Common myeloid progenitor, CD34-positive (primary cell): ENCODE results near the gene HTR3A. TPM values are rescaled to one million over a fixed set of nuclear protein-coding genes. Genes with fewer than 3 reads are reported as not detected.
"Not testable (repeated sequence)": the region's sequence is repeated elsewhere in the genome, so short reads cannot be mapped to it uniquely, and the experiment has no call there.

ENCODE experiments used
- CTCF ChIA-PET: fragments of 350-600 bp; sonication (Branson Sonifier 250); formaldehyde crosslinking; loops from one replicate; lab custom pipeline; 2021; ENCODE audit warnings: antibody characterized with exemption; lab: Charles Lee
- POLR2A ChIA-PET: fragments of 350-600 bp; sonication (Branson Sonifier 250); formaldehyde crosslinking; loops from one replicate; lab custom pipeline; 2021; ENCODE audit warnings: antibody characterized with exemption; lab: Charles Lee
- DNase-seq, 3 donors: peaks; one replicate each; pipeline versions ENCODE4 v3.0.0 to v3.0.0-alpha.2; 2013
- H3K27ac ChIP-seq, 2 experiments: 1 replicate in 1 of 2; 2 replicates in 1 of 2; pipeline ENCODE4 v1.7.0; 2013; ENCODE audit warnings: inconsistent platforms in 2 of 2, low read length in 2 of 2, mild to moderate bottlenecking in 2 of 2, low read depth in 1 of 2, moderate library complexity in 1 of 2; ENCODE audit not compliant: severe bottlenecking in 2 of 2, insufficient read depth in 1 of 2, poor library complexity in 1 of 2
- H3K27me3 ChIP-seq, 5 experiments: replicated peaks in 2 of 5; 1 replicate in 3 of 5; 2 replicates in 2 of 5; pipeline versions ENCODE4 v1.6.1 to v1.7.0; 2013; ENCODE audit warnings: low read length in 4 of 5, mild to moderate bottlenecking in 2 of 5, moderate library complexity in 2 of 5, inconsistent platforms in 1 of 5; ENCODE audit not compliant: insufficient read depth in 5 of 5, control insufficient read depth in 4 of 5
- H3K36me3 ChIP-seq, 4 experiments: 1 replicate in 2 of 4; 2 replicates in 2 of 4; pipeline versions ENCODE4 v1.6.1 to v1.7.0; 2013; ENCODE audit warnings: low read length in 3 of 4, control low read depth in 1 of 4, mild to moderate bottlenecking in 1 of 4; ENCODE audit not compliant: control insufficient read depth in 4 of 4, insufficient read depth in 4 of 4
- H3K4me1 ChIP-seq, 4 experiments: 1 replicate in 3 of 4; 2 replicates in 1 of 4; pipeline versions ENCODE4 v1.6.1 to v1.7.1; 2013; ENCODE audit warnings: low read length in 3 of 4, mild to moderate bottlenecking in 3 of 4, control low read depth in 1 of 4, inconsistent platforms in 1 of 4, moderate library complexity in 1 of 4; ENCODE audit not compliant: control insufficient read depth in 4 of 4, insufficient read depth in 4 of 4; ENCODE audit errors: control extremely low read depth in 1 of 4
- H3K4me3 ChIP-seq, 7 experiments: 1 replicate in 4 of 7; 2 replicates in 3 of 7; pipeline versions ENCODE4 v1.5.1 to v1.7.0; 2013; ENCODE audit warnings: mild to moderate bottlenecking in 7 of 7, low read length in 6 of 7, moderate library complexity in 6 of 7, inconsistent platforms in 2 of 7, low read depth in 2 of 7, control low read depth in 1 of 7; ENCODE audit not compliant: insufficient read depth in 4 of 7, control insufficient read depth in 1 of 7; ENCODE audit errors: extremely low read depth in 1 of 7
- H3K9me3 ChIP-seq, 5 experiments: 1 replicate in 4 of 5; 2 replicates in 1 of 5; pipeline versions ENCODE4 v1.6.1 to v1.7.1; 2013; ENCODE audit warnings: low read length in 4 of 5, mild to moderate bottlenecking in 2 of 5, inconsistent platforms in 1 of 5, low read depth in 1 of 5, moderate library complexity in 1 of 5; ENCODE audit not compliant: control insufficient read depth in 4 of 5, insufficient read depth in 2 of 5; ENCODE audit errors: control extremely low read depth in 1 of 5
- WGBS: methylation state at CpG from one replicate; pipeline ENCODE4 v1.1.5; 2013; ENCODE audit not compliant: insufficient coverage; 5-methylcytosine and 5-hydroxymethylcytosine counted together
- polyA plus RNA-seq: library from polyadenylated mRNA; unstranded; fragments of 120-200 nt; gene quantifications from one replicate; pipeline ENCODE4 v1.2.1, GENCODE V29; 2013

HTR3A gene
- polyA plus RNA-seq = 0.04 TPM

- H3K27me3 ChIP-seq = peaks cover 0 to 5% (median 0%) of the 10 kb centered on the region in 5 experiments
- ChIA-PET CTCF (interaction anchor here (1.1 to 1.3 kb wide), 2 partner anchors 16 to 18 kb away, joined by 3 to 4 read pairs; no protein-coding TSS in a partner anchor), POLR2A (no interaction called here)
- H3K9me3 ChIP-seq = no peaks in the 10 kb centered on the region
- H3K27ac ChIP-seq = no peak within 1 kb of the TSS
- WGBS = 96% methylated on average over 7 of the region's 12 CpGs
- peak within 1 kb of the TSS in 1 of 7 experiments; percentile 10 for H3K4me3 ChIP-seq
- peaks cover 4 to 6% (median 6%) of the 10 kb centered on the region in 4 experiments for H3K4me1 ChIP-seq
- no peaks in the 10 kb centered on the region for H3K36me3 ChIP-seq
- DNase-seq = no peak
Observed at GRCh38 chr11:113974741-113975470, at the start of gene HTR3A. TSS of gene HTR3A (plus strand) at chr11:113975108. CDS start at chr11:113975326, 218 bp downstream.

GRCh38 chr11:113926273-113927197, 48.4 kb upstream of the HTR3A start:
- Histone ChIP-seq H3K4me1 (no peaks in the 10 kb centered on the region), H3K4me3 (no peak overlapping the region), H3K27me3 (peaks cover 0 to 6% (median 0%) of the 10 kb centered on the region in 5 experiments), H3K27ac (no peak overlapping the region), H3K36me3 (no peaks in the 10 kb centered on the region), H3K9me3 (no peaks in the 10 kb centered on the region)
- CTCF ChIA-PET = no interaction called here
- POLR2A ChIA-PET = no interaction called here
- WGBS = 94% methylated on average over 8 of the region's 12 CpGs
- DNase-seq = no peak

GRCh38 chr11:113928311-113928710, 46.6 kb upstream of the HTR3A start:
- Histone ChIP-seq H3K4me1 (no peaks in the 10 kb centered on the region), H3K27me3 (peaks cover 0 to 3% (median 2%) of the 10 kb centered on the region in 5 experiments), H3K4me3 (no peak overlapping the region), H3K27ac (no peak overlapping the region), H3K9me3 (no peaks in the 10 kb centered on the region), H3K36me3 (no peaks in the 10 kb centered on the region)
- DNase-seq = no peak
- POLR2A ChIA-PET = no interaction called here
- CTCF ChIA-PET = no interaction called here
- WGBS = 63% methylated on average over 4 of the region's 5 CpGs

- 94% methylated on average over 5 of the region's 7 CpGs for WGBS
Observed at GRCh38 chr11:113932788-113933187, 42.1 kb upstream of the HTR3A start.

GRCh38 chr11:113934193-113934592, 40.7 kb upstream of the HTR3A start:
- H3K27me3 ChIP-seq, H3K4me1 ChIP-seq, H3K36me3 ChIP-seq, CTCF ChIA-PET, H3K9me3 ChIP-seq, H3K27ac ChIP-seq, H3K4me3 ChIP-seq, POLR2A ChIA-PET, DNase-seq: not testable (repeated sequence)
- 100% methylated on average over 1 of the region's 3 CpGs for WGBS

More at GRCh38 chr11:113932788-113933187, 42.1 kb upstream of the HTR3A start:
- no peak overlapping the region for H3K4me3 ChIP-seq
- H3K27me3 ChIP-seq = peaks cover 0 to 5% (median 1%) of the 10 kb centered on the region in 5 experiments
- H3K27ac ChIP-seq = no peak overlapping the region
- POLR2A ChIA-PET = no interaction called here
- H3K36me3 ChIP-seq = no peaks in the 10 kb centered on the region
- DNase-seq = no peak
- no peaks in the 10 kb centered on the region for H3K9me3 ChIP-seq
- CTCF ChIA-PET = no interaction called here
- H3K4me1 ChIP-seq = no peaks in the 10 kb centered on the region

GRCh38 chr11:113934761-113935160, 40.1 kb upstream of the HTR3A start:
- Histone ChIP-seq H3K27ac (no peak overlapping the region), H3K27me3 (peaks cover 0 to 5% (median 2%) of the 10 kb centered on the region in 5 experiments), H3K4me3 (no peak overlapping the region), H3K4me1 (no peaks in the 10 kb centered on the region), H3K9me3 (no peaks in the 10 kb centered on the region), H3K36me3 (no peaks in the 10 kb centered on the region)
- WGBS = 100% methylated on average over 1 of the region's 4 CpGs
- ChIA-PET CTCF (no interaction called here), POLR2A (no interaction called here)
- no peak for DNase-seq
